GM12878 (cell line): ENCODE data around the gene IL1RL1. TPM values are rescaled to one million over a fixed set of nuclear protein-coding genes. Genes with fewer than 3 reads are reported as not detected.
A peak's percentile ranks its signal among the peaks of the same experiment; 100 is the strongest.

Experiments
- CREM ChIP-seq: IDR thresholded peaks from 2 replicates; pipeline ENCODE4 v1.6.1; 2014; ENCODE audit warnings: antibody characterized with exemption, low read depth
- CUX1 ChIP-seq: IDR thresholded peaks from 2 replicates; pipeline ENCODE4 v1.6.1; 2012; ENCODE audit warnings: improper control_type of control experiment, low read depth, low read length; ENCODE audit not compliant: insufficient replicate concordance
- ETV6 ChIP-seq, 2 experiments: fragments of 450-650 bp in 1 of 2; IDR thresholded peaks in 1 of 2; conservative IDR thresholded peaks in 1 of 2; 2 replicates each; pipeline ENCODE4 v1.6.1; 2014; ENCODE audit warnings: antibody characterized with exemption in 1 of 2, borderline replicate concordance in 1 of 2, low read depth in 1 of 2, mild to moderate bottlenecking in 1 of 2, moderate library complexity in 1 of 2
- MAX ChIP-seq: IDR thresholded peaks from 2 replicates; pipeline ENCODE4 v1.6.1; 2012; ENCODE audit warnings: low read depth, low read length, improper control_type of control experiment
- NFXL1 ChIP-seq: fragments of 450-650 bp; IDR thresholded peaks from 2 replicates; pipeline ENCODE4 v1.6.1; 2017; ENCODE audit warnings: antibody characterized with exemption, mild to moderate bottlenecking, borderline replicate concordance
- POU2F2 ChIP-seq: IDR thresholded peaks from 3 replicates; pipeline ENCODE4 v1.6.1; 2011; ENCODE audit warnings: low read depth, mild to moderate bottlenecking, low read length, borderline replicate concordance
- RAD21 ChIP-seq: IDR thresholded peaks from 2 replicates; pipeline ENCODE4 v1.6.1; 2011; ENCODE audit warnings: mild to moderate bottlenecking, low read depth, low read length, moderate library complexity; ENCODE audit not compliant: insufficient read depth
- RB1 ChIP-seq: fragments of 450-650 bp; formaldehyde crosslinking; IDR thresholded peaks from 2 replicates; pipeline ENCODE4 v1.6.1; 2017; ENCODE audit warnings: mild to moderate bottlenecking, borderline replicate concordance
- STAT3 ChIP-seq: IDR thresholded peaks from 2 replicates; pipeline ENCODE4 v1.6.1; 2011; ENCODE audit warnings: low read depth, low read length, improper control_type of control experiment
- TCF12 ChIP-seq: IDR thresholded peaks from 2 replicates; pipeline ENCODE4 v1.6.1; 2011; ENCODE audit warnings: low read depth, mild to moderate bottlenecking, low read length
- ZNF274 ChIP-seq: IDR thresholded peaks from one replicate; pipeline ENCODE4 v1.8.0; 2011; ENCODE audit not compliant: insufficient read length, insufficient read depth
- ZSCAN29 ChIP-seq: fragments of 450-650 bp; IDR thresholded peaks from 2 replicates; pipeline ENCODE4 v1.6.1; 2017; ENCODE audit warnings: mild to moderate bottlenecking, moderate library complexity
- polyA plus RNA-seq, 11 experiments: library from polyadenylated mRNA; depleted of rRNA in 4 of 11; unstranded in 6 of 11; stranded (reverse) in 5 of 11; fragments of >200 nt; fragmentation: Nextera tagmentation in 4 of 11; fragmentation: Illumina TruSeq in 1 of 11; extraction: Ambion mirVana in 4 of 11; extraction: Trizol in 1 of 11; gene quantifications; 1 replicate in 1 of 11; 2 replicates in 10 of 11; pipeline versions ENCODE4 v1.2.1 to v1.2.3, GENCODE V29; 2011 to 2016; ENCODE audit warnings: inconsistent platforms in 2 of 11, missing spikeins in 2 of 11, low read depth in 1 of 11
- total RNA-seq, 4 experiments: library from RNA; depleted of rRNA in 3 of 4; stranded (reverse); fragments of >200 nt in 3 of 4; fragmentation: Illumina TruSeq in 1 of 4; extraction: Trizol in 1 of 4; gene quantifications; 2 replicates each; pipeline versions ENCODE4 v1.2.1 to v1.2.3, GENCODE V29; 2013 to 2021
- TF ChIP-seq, protein P1 (sequence below): fragments of 450-650 bp; IDR thresholded peaks from 2 replicates; pipeline ENCODE4 v1.6.1; 2016; ENCODE audit warnings: mild to moderate bottlenecking
- TF ChIP-seq, protein P2 (sequence below): fragments of 150-350 bp; IDR thresholded peaks from 2 replicates; pipeline ENCODE4 v1.6.1; 2016; ENCODE audit warnings: low read depth, low read length
- TF ChIP-seq, protein P3 (sequence below), 3 experiments: IDR thresholded peaks in 2 of 3; conservative IDR thresholded peaks in 1 of 3; 2 replicates each; pipeline ENCODE4 v1.5.1; 2011; ENCODE audit warnings: low read depth in 3 of 3, low read length in 3 of 3, mild to moderate bottlenecking in 3 of 3, control low read depth in 2 of 3, moderate library complexity in 2 of 3, inconsistent platforms in 1 of 3, mixed read lengths in 1 of 3; ENCODE audit not compliant: control insufficient read depth in 2 of 3, insufficient read depth in 1 of 3; ENCODE audit errors: extremely low read depth in 1 of 3

Gene IL1RL1
- total and polyA plus RNA-seq, 10 of the 15 experiments (the other 5 are each of a cell fraction or from before 2014, with no cell fraction given): 0.08 to 0.18 TPM; not detected in 8

DNA sequence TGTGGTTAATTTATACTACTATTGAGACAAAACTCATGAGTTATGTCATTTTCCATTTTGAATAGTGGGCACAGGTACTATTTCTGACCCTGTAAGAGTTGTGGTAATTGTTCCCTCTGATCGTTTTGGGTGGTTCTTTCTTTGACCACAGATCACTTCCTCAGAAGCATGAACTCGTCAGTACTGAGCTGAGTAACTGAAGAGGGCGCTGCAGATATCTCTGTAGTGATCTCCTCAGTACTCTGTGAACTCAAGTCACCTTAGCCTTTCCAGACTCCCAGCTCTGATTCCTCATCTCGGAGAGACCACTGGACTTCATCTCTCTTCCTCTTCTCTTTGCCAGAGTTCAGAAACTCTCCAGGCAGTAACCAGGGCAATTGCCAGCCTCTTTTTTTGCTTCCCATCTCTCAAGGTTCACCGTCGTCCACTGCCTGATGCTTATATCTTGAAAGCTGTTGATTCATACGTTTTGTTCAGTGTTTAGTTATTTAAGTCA lies 9.4 kb upstream of the IL1RL1 start (continued):
- TF ChIP-seq, protein P1, sequence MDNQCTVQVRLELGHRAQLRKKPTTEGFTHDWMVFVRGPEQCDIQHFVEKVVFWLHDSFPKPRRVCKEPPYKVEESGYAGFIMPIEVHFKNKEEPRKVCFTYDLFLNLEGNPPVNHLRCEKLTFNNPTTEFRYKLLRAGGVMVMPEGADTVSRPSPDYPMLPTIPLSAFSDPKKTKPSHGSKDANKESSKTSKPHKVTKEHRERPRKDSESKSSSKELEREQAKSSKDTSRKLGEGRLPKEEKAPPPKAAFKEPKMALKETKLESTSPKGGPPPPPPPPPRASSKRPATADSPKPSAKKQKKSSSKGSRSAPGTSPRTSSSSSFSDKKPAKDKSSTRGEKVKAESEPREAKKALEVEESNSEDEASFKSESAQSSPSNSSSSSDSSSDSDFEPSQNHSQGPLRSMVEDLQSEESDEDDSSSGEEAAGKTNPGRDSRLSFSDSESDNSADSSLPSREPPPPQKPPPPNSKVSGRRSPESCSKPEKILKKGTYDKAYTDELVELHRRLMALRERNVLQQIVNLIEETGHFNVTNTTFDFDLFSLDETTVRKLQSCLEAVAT: peak; percentile 88
- TF ChIP-seq NFXL1 (no peak), RAD21 (peak; percentile 55), POU2F2 (no peak), ZNF274 (no peak), CUX1 (no peak), CREM (peak; percentile 56; the same call in 1 of the 2 replicates), STAT3 (no peak), MAX (no peak), ZSCAN29 (no peak), TCF12 (no peak), RB1 (no peak), ETV6 (conservative IDR thresholded peaks at IDR 0.05 in 1 of 2, IDR thresholded peaks at IDR 0.05 in 1 of 2; ENCODE audit: borderline replicate concordance in 1 of 2, low read depth in 1 of 2) (peak in 1 of 2 experiments; percentile 42; a peak in 1 of 4 replicates)
- TF ChIP-seq, protein P2, sequence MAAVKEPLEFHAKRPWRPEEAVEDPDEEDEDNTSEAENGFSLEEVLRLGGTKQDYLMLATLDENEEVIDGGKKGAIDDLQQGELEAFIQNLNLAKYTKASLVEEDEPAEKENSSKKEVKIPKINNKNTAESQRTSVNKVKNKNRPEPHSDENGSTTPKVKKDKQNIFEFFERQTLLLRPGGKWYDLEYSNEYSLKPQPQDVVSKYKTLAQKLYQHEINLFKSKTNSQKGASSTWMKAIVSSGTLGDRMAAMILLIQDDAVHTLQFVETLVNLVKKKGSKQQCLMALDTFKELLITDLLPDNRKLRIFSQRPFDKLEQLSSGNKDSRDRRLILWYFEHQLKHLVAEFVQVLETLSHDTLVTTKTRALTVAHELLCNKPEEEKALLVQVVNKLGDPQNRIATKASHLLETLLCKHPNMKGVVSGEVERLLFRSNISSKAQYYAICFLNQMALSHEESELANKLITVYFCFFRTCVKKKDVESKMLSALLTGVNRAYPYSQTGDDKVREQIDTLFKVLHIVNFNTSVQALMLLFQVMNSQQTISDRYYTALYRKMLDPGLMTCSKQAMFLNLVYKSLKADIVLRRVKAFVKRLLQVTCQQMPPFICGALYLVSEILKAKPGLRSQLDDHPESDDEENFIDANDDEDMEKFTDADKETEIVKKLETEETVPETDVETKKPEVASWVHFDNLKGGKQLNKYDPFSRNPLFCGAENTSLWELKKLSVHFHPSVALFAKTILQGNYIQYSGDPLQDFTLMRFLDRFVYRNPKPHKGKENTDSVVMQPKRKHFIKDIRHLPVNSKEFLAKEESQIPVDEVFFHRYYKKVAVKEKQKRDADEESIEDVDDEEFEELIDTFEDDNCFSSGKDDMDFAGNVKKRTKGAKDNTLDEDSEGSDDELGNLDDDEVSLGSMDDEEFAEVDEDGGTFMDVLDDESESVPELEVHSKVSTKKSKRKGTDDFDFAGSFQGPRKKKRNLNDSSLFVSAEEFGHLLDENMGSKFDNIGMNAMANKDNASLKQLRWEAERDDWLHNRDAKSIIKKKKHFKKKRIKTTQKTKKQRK: no peak
- TF ChIP-seq, protein P3, sequence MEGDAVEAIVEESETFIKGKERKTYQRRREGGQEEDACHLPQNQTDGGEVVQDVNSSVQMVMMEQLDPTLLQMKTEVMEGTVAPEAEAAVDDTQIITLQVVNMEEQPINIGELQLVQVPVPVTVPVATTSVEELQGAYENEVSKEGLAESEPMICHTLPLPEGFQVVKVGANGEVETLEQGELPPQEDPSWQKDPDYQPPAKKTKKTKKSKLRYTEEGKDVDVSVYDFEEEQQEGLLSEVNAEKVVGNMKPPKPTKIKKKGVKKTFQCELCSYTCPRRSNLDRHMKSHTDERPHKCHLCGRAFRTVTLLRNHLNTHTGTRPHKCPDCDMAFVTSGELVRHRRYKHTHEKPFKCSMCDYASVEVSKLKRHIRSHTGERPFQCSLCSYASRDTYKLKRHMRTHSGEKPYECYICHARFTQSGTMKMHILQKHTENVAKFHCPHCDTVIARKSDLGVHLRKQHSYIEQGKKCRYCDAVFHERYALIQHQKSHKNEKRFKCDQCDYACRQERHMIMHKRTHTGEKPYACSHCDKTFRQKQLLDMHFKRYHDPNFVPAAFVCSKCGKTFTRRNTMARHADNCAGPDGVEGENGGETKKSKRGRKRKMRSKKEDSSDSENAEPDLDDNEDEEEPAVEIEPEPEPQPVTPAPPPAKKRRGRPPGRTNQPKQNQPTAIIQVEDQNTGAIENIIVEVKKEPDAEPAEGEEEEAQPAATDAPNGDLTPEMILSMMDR (IDR thresholded peaks at IDR 0.05 in 2 of 3, conservative IDR thresholded peaks at IDR 0.05 in 1 of 3; ENCODE audit: control insufficient read depth in 2 of 3, extremely low read depth in 1 of 3, insufficient read depth in 1 of 3, low read depth in 3 of 3, low read length in 3 of 3): peak; percentile 55 to 67 (median 57)
